Eye (tissue), 1 donor: ENCODE results near the gene BEST3.
"Not testable (repeated sequence)": the region's sequence is repeated elsewhere in the genome, so short reads cannot be mapped to it uniquely, and the experiment has no call there.

Experiments used
- DNase-seq: peaks from one replicate; pipeline ENCODE4 v3.0.0-alpha.2; 2015

BEST3 gene

DNA sequence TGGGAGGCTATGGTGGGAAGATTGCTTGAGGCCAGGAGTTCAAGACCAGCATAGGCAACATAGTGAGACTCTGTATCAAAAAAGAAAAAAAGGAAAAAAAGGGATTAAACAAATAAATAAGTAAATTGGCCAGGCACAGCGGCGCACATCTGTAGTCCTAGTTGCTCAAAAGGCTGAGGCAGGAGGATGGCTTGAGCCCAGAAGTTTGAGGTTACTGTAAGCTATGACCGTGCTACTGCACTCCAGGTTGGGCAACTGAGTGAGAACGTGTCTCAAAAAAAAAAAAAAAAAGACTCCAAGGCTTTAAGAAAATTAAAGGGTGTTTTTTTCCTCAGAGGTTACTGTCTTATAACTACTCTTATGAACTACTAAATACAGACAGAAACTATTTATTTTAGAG, 11.7 kb downstream of the BEST3 start:
- DNase-seq = no peak

DNA sequence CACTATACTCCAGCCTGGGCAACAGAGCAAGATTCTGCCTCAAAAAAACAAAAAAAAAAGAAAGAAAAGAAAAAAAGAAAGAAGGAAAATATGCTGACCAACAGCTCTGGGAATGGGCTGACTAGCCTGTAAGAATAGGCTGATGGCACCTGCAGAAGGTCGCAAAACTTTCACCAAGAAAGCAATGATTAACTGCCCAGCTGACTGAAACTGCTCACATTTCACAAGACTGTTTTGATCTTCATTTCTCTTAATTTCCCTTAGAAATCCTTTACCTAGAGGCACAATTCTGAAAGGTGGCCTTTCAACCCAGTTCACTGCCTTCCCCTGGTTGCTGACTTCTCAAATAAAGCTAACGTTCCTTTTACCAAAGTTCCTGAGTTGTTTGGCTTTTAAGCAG, 12.4 kb downstream of the BEST3 start:
- DNase-seq = no peak

DNA sequence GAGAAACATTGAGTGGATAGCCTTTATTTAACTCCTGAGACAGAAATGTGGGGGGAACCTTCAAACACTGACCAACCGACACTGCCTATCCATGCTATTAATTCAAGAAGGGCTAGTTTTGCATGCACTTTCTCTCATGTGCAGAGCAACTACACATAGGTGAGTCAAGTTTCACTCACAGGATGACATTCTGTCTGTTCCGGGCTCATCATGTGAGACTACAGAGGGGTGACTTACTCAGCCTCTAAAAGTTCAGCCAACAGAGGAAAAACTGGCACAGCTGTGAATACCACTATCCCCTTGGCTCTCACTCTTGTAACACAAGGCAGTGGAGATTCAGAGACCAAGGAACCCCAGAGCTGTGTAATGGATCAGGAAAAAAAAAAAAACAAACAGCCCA, 13.3 kb downstream of the BEST3 start:
- no peak for DNase-seq

DNA sequence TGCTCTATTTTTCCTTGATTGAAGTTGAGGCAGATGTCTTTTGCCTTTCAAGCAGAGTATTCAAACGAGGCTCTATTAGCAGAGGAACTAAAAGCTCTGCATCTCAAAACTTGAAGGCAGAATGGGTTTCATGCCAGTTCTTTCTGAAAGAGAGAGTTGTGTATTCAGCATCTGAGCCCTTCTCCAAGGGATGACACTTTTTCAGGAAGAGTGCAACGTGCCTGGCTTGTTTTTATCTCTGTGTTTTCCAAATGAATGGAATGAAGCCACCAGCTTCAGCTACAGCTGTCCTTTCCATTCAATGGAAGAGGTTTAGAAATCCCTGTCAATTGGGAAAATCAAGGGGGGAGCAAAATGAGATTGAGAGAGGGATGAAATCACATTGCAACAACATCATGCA, 14.6 kb downstream of the BEST3 start:
- no peak for DNase-seq

DNA sequence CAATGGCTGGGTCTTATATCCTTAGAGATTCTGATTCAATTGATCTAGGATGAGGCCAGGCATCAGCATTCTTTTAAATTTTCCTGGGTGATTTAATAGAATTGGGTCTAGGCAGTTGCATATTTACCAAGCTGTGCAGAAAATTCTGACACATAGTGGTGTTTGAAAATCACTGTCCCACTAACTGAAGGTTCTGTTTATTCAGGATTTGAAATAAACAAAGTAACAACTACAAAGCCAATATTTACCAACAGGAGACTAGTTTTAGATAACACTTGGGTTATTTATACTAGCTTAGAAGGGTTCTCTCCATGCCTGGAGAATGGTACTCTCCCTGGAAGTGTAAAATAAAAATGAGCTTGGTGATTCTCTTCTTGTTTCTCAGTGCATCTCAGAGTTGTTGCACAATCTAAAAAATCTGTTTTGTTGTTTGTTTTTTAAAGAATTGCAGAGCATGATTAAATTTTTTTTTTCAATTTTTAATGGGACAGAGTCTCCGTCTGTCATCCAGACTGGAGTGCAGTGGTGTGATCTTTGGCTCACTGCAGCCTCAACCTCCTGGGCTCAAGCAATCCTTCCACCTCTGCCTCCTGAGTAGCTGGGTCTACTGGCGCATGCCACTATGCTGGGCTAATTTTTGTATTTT, 16.9 kb downstream of the BEST3 start:
- DNase-seq = no peak

DNA sequence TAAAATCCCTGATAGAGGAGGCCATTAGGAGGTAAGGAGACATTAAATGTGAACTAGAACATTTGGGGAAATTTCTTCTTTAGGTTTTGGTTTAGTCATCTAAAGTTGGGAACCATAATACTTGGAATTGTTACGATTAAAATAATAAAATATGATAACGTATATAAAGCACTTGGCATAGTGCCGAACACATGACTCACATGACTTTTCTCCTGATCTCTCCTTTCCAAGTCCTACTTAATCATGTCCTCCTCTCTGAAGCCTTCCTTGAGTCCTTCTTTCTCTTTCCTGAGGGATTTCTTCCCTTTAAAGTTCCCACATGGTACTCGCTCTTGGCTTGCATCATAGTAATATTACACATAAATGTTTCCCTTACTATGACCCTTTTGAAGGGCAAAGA, 20.0 kb downstream of the BEST3 start:
- no peak for DNase-seq

DNA sequence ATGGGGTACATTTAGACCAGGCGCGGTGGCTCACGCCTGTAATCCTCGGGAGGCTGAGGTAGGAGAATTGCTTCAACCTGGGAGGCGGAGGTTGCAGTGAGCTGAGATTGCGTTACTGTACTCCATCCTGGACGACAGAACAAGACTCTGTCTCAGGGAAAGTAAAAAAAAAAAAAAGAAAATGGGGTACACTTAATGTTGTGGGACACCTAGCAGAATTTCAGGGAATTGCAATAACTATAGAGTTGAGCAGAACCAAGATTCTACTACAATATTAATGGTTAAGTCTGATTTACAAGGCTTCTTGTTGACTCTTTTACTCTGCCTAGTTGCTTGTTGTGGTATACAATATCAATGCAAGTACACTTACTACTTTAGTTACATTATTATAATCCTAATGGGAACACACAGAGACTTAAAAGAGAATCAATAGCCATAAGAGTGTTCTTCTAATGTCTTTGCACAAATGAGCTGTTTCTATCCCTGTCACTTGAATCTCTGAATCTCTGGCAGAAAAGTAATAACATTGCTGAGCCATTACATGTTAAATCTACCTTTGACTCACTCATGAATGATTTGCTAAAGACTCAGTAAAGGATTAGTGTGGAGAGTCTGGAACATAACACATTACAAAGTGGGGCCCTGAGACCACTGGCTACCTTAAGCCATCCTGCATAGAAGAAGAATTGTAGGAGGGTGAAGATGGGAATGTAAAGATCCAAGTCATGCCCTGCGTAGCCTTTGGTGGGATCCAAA, 22.7 kb downstream of the BEST3 start:
- DNase-seq = no peak

DNA sequence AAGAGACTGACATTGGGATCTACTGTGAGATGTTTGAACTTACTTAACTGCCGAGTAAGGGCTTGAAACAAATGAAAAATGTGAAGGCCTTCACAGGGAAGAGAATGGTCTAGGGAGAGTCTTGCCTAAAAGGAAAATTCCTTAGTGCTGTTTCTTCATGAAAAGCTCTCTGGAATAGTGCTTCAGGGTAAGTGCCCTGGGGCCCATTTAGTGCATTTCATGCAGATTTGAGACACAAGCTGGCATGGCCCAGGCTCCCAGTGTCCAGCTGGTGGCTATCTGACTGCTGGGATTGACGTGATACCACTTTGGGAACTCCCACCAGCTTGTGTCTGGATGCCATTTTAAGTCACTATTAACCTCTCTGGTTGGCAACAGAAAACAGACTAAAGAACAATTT, 26.9 kb downstream of the BEST3 start:
- DNase-seq = no peak

DNA sequence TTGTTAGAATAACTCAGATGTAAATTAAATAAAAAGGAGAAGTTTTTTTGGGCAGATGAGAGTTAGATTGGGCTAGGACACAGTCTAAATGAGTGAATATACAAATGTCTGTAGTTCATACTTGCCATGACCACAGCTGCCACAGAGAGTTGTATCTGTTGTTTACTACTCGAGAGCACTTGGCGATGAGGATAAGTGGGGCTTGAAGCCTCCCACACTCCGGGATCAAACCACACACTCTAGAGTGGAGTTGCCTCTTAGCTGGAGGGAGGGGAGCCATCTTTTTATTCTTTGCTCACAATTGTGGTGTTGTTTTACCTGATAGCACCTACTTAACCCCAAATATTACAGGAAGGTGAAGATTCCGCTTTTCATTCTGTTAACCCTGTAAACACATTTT, 27.5 kb downstream of the BEST3 start:
- no peak for DNase-seq

DNA sequence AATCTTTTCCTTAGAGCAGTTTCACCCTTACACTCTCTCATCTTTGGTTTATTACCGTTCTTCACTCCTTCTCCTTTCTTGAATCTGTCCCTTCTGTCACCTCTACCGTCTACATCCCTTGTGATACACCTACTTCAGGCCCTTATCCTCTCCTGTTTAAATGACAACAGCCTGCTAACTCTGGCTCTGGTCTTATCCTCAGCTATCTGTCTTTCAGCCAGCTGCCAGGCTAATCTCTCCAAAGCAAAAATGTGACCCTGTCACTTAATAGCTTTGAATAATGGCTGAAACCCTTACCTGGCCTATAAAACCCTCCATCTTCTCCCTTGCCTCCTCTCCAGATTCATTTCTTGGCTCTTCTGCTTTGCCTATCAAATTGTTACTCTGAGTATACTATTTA, 32.3 kb downstream of the BEST3 start:
- no peak for DNase-seq

DNA sequence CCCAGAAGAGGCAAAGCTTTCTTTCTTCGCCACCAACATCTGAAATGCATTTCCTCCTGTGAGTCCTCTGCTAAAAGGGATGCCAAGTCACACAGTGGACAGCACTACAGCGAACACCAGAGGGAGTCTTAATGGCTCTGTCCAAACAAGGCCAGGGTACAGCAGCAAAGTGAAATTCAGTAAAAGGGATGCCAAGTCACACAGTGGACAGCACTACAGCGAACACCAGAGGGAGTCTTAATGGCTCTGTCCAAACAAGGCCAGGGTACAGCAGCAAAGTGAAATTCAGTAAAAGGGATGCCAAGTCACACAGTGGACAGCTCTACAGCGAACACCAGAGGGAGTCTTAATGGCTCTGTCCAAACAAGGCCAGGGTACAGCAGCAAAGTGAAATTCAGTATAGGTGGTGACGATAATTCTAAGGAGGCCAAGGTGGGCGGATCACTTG, 34.1 kb downstream of the BEST3 start:
- DNase-seq = not testable (repeated sequence)

DNA sequence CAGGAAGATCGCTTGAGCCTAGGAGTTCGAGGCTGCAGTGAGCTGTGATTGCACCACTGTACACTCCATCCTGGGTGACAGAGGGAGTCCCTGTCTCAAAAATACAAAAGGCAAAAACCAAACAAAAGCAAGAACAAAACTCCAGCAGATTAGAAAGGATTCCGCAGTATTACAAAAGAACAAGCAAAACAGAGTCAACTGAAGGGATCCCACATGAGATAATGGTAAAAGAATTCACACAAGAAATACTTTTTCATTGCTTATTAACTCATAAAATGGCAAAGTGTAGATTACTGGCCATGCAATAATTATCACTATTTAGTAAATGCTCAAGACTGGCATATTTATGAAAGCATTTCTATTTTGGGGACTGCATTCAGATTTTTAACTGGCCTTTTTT, 35.4 kb downstream of the BEST3 start:
- DNase-seq = no peak

DNA sequence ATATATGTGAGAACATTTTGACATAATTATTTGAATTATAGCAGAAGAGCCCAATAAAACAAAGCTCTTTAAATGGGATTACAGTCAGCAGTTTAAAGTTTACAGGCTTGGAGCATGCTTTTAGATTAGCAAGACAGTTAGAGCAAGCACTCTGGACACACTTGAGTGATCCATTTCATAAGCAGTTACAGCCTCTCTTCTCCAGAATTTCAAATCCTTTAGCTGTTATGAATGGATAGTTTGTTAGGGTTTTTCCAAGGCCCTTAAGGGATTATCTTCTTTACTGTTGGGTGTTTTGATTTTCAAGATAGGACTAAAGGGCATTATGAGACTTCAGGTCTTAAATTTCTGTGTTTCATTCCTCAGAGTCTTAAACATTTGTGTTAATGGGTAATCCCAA, 36.3 kb downstream of the BEST3 start:
- peak; percentile 13 for DNase-seq

DNA sequence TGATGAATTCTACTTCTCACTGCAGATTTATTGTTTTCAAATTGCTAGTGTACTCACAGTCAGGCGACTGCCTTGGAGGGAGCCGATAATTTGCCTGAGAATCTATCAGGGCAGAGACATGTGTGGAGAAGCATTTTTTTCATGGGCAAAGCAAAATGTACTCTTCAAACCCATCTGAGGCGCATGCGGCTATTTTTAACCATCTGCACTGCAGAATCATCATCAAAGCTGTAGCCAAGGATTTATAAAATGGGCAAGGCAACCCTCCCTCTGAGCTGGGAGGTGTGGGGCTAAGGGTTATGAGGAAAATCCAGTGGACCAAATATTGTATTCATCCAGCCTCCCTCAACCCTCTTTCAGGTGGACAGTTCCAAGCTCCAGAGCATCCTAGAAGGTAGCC, 37.7 kb downstream of the BEST3 start:
- no peak for DNase-seq

DNA sequence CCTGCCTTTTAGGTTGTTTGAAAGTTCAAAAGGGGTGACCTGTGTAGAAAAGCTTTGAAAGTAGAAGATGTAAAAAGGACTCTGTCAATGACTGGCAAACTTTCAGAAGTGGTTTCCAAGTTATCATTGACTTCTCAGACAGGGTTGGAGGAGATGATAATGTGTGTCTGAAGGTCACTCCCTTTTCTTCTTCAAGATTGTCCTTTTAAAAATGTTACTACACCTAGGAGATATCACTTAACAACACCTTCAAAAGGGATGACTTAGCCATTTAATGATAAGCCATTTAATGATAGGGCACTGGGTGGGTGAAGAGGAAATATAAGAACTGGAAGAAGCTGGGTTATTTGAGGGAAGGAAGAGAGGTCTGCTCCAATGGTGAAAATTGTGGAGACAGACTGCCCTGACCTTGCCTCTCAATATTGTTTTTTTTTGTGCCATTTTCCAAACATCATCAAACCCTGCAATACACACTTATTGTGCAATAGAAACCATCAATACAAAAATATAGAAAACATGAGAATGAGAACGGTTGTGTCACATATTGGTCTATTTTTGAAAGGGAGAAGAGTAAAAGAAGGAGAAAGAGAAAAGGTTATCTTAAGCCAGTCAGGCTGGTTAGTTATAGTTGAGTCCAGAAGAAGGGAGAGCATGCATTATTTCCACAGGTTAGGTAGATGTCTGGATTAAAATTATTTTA, 38.8 kb downstream of the BEST3 start:
- DNase-seq = no peak

DNA sequence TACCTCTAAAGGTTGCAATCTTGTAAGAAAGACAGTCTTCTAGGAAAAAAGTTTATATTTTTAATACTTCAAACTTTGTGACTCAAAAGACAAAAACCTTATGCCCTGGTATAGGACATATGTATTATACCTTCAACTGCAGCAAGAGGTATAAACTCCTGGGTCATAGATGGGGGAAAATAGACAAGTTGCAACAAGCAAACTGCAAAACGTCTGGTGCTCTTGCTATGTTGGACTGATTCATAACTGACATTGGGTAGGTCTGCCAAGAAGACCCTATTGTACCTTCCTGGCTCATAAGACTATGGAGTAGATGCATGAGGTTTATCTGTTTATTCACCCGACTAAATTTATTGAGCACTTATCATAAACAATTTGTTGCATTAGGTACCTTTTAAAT, 40.9 kb downstream of the BEST3 start:
- no peak for DNase-seq

DNA sequence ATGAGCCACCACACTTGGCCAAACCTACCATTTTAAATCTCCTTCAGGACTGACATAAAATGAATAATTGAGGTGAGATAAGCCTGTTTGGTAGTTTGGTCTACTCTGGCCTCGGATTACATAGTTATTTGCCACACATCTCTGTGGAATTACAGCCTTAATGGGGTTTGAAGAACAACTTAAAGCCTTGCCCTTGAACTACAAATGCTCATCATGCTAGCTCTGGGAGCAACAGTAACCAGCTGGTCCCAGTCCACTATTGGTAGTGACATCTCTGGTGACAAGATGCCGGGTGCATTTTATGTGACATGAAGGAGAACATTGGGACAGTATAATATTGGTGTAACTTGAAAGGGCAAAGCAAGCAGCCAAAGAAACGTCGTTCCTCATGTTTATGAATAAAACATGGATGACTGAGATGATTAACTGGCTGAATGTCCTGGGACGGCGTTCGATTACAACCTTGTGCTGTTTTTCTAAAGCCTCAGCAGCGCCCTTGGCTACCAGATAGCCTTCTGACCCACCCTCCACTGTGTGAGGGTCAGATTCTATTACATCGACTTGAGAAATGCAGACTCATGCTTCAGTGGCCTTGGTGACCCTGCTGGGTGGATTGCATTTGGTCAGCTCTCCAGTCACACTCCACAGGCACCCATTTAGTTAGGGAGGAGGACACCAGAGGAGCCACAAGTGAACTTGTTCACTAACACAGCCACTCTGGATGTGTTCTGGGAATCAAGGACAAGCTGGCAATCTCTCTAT, 41.5 kb downstream of the BEST3 start:
- DNase-seq = no peak

DNA sequence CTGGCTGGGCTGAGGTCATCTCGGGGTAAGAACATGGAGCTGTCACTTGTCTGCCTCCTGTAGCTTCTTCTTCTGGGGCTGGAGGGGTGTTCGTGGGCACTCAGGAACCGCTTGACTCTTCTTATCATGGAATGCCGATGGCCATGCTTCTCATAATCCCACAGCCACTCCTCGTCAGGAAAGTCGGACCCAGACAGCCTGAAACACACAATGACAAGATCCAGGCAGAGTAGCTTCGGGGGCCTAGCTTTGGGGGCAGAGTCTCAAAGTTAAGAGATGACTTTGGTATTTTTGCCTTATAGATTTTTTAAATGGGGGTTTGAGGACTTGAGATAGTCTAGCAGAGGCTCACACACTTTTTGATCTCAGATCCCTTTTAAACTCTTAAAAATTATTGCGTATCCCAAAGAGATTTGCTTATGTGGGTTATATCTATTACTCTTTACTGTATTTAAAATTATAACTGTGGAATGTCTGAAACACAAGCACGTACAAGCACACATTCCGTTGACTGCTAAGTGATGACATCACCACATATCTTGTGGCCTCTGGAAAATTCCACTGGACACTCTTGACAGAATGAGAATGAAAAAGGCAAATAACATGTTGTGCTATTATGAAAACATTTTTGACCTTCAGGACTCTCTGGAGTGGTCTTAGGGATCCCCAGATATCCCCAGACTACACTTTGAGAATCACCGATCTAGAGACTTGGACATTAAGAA, 43.3 kb downstream of the BEST3 start:
- peak; percentile 41 for DNase-seq

DNA sequence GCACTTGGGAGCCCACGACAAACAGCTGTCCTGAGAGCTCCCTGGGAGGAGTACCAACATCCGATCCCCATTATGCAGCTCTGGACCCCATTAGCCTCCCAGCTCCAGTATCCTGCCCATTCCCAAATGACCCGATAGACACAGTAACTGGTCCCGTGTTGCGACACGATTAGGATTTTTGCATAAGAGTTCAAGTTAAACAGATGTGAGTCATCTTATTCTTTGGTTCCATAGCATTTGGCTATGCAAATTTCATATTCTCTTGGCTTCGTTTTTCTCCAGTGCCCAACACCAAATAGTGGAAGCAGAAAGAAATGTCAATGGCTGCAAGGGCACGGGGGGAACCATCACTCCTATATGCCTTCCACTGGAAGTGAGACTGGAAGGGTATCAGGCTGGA, 45.4 kb downstream of the BEST3 start:
- DNase-seq = no peak

DNA sequence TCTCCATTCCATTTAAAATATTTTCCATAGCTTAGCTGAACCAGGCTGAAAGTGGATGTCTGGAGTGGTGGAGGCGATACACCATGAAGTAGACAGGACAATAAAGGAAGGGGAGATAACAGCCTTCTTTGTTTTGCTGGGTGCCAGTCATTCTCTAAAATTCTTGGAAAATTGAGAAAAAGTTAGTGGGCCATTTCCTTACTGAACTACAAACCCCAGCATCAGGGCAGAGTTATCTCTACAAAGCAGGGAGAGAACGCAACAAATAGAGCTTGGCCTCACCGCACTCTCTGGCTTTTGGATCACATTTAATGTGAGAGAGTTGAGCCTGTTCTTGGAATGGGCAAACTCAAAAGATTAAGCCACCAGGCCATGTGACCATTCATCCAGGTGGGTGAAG, 47.2 kb downstream of the BEST3 start:
- DNase-seq = no peak

DNA sequence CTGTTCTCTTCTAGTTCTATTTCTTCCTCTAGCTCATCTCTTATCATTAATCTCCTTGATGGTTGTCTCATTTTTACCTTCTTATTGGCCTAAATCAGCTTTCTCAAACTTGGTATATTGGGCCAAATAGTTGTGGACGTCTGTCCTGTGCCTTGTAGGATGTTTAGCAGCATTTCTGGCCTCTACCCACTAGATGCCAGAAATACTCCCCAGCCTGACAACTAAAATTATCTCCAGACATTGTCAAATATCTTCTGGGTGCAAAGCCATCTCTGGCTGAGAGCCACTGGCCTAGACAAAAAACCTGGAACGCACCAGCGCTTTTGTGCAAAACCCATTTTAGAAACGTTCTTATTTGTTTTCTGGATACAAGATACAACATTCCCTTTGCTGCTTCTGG, 49.6 kb downstream of the BEST3 start:
- DNase-seq = no peak

DNA sequence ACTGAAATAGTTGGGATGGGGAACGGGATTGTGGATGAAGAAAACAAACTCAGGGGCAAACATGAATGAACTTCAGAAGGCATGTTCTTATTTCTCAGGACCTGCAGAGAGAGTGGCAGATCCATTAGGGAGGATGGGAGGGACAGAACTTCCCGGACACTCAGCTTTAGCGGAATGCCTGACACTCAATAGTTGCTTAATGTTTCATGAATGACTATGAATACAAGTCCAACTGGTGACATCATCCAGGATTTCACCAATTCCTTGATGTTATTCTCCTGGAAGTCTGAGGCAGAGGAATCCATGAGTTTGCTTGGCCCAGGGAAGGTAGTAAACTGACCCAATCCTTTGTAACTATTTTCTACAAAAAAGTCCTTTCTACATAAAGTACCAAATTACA, 50.6 kb downstream of the BEST3 start:
- no peak for DNase-seq

DNA sequence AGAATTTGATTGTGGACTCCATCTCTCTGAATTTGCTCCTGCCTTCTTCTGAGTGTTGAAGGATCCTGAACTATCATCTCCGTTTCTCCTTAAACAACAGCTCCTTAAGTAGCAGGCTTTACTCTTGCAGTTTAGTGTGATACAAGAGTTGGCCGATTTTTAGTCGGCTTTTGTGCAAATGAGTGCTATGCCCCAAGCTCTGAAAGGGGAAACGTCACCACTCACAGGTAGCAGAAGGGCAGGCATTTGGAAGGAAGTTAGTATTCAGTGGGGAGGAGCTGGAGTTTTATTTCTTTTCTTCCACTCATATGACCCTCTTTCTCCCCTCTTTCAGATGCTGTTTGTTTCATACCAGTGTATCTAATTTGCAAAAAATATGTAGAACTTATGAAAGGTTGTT, 51.9 kb downstream of the BEST3 start:
- no peak for DNase-seq
